ENCODE measurements around the gene CYGB. TPM values are rescaled to one million over a fixed set of nuclear protein-coding genes. Genes with fewer than 3 reads are reported as not detected.
A peak's percentile ranks its signal among the peaks of the same experiment; 100 is the strongest.

CYGB gene
- total and polyA plus RNA-seq, 9 of the 15 experiments (the other 6 are each of a cell fraction or from before 2014, with no cell fraction given) = 0.08 to 0.95 (median 0.18) TPM; not detected in 5

GRCh38 chr17:76529224-76530094, 8.1 kb downstream of the CYGB start (continued):
- TF ChIP-seq SETDB1 (IDR thresholded peaks at IDR 0.05; ENCODE audit: low read length) (no peak), SNIP1 (IDR thresholded peaks at IDR 0.05; ENCODE audit: low read depth) (no peak), SRSF3 (IDR thresholded peaks at IDR 0.05; ENCODE audit: insufficient read depth, low read length) (no peak), POLR2AphosphoS2 (IDR thresholded peaks at IDR 0.05; ENCODE audit: low read length) (no peak), TBL1XR1 (IDR thresholded peaks at IDR 0.05; ENCODE audit: low read length in 2 of 2) (no peak), REST (IDR thresholded peaks at IDR 0.05; ENCODE audit: borderline replicate concordance) (no peak), REST (CRISPR knock-in tag; IDR thresholded peaks at IDR 0.05; ENCODE audit: low read depth) (0 out of 2 replicates have a peak, but pooled peaks have one; percentile 36), ZNF79 (CRISPR knock-in tag; IDR thresholded peaks at IDR 0.05; ENCODE audit: low read depth) (no peak), CBX3 (IDR thresholded peaks at IDR 0.05; ENCODE audit: borderline replicate concordance in 1 of 2, low read length in 2 of 2) (no peak), MIER1 (IDR thresholded peaks at IDR 0.05; ENCODE audit: low read depth) (no peak), YY1 (IDR thresholded peaks at IDR 0.05; ENCODE audit: borderline replicate concordance in 1 of 3, control insufficient read depth in 1 of 3, extremely low read depth in 1 of 3, insufficient read depth in 3 of 3, insufficient read length in 1 of 3, insufficient replicate concordance in 2 of 3, low read depth in 1 of 3, low read length in 2 of 3) (peak in 1 of 3 experiments; percentile 17), IRF1 (CRISPR knock-in tag; IDR thresholded peaks at IDR 0.05; ENCODE audit: borderline replicate concordance) (no peak)

Measured in K562 (cell line).